ENCODE results near the gene JPH4. TPM values are rescaled to one million over a fixed set of nuclear protein-coding genes. Genes with fewer than 3 reads are reported as not detected.
"Not testable (repeated sequence)": the region's sequence is repeated elsewhere in the genome, so short reads cannot be mapped to it uniquely, and the experiment has no call there.

Gene JPH4
- total RNA-seq, 2 experiments from 2014 or later, result not detected

- H3K4me1 Mint-ChIP-seq, result peaks cover 3% of the 10 kb centered on the region
- no peaks in the 10 kb centered on the region for H3K9me3 Mint-ChIP-seq
These were observed 35.2 kb downstream of the JPH4 start for GRCh38 chr14:23543403-23543802.

DNA sequence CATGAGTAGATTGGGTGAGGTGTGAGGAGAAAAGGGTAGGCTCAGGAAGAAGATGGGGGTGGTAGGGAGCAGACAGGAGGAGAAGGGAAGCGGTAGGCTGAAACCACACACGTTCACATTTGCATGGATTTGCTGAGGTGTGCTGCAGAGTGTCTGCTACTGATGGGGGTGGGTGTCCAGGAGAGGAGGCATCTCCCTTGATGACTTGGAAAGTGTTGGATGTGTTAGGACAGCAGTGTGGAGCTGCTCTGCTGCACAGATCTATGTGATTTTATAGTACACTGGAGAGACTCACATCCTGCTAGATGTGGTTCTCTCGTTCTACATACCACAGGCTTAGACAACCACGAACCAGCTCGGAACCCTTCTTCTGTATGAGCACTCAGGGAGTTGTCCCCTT lies 36.3 kb downstream of the JPH4 start:
- Mint-ChIP-seq H3K27ac (no peak overlapping the region), H3K36me3 (ENCODE audit: low read depth) (no peaks in the 10 kb centered on the region), H3K4me1 (peaks cover 3% of the 10 kb centered on the region), H3K4me3 (no peak overlapping the region), H3K27me3 (peaks cover 2% of the 10 kb centered on the region), H3K9me3 (no peaks in the 10 kb centered on the region)
- POLR2A ChIA-PET, result no interaction called here
- no peak for DNase-seq
- CTCF ChIA-PET, result interaction anchor here (0.7 to 1.7 kb wide), 5 partner anchors 10 to 344 kb away, joined by 3 to 6 read pairs (median 3); partner anchors contain the start of gene ZFHX2

More at GRCh38 chr14:23543403-23543802, 35.2 kb downstream of the JPH4 start:
- H3K27me3 Mint-ChIP-seq, result peaks cover 2% of the 10 kb centered on the region
- H3K4me3 Mint-ChIP-seq, result no peak overlapping the region
- H3K36me3 Mint-ChIP-seq (ENCODE audit: low read depth), result no peaks in the 10 kb centered on the region
- CTCF ChIA-PET, result interaction anchor here (0.7 to 1.3 kb wide), 4 partner anchors 11 to 603 kb away, joined by 3 to 4 read pairs (median 4); no protein-coding TSS in a partner anchor
- POLR2A ChIA-PET, result no interaction called here
- DNase-seq, result no peak
- no peak overlapping the region for H3K27ac Mint-ChIP-seq

GRCh38 chr14:23540141-23540469 lies 38.5 kb downstream of the JPH4 start:
- POLR2A ChIA-PET, result no interaction called here
- H3K36me3 Mint-ChIP-seq (ENCODE audit: low read depth), result no peaks in the 10 kb centered on the region
- no peak for DNase-seq
- H3K9me3 Mint-ChIP-seq, result no peaks in the 10 kb centered on the region
- no peak overlapping the region for H3K4me3 Mint-ChIP-seq
- CTCF ChIA-PET, result interaction anchor here (0.6 to 3.1 kb wide), 5 partner anchors 10 to 445 kb away, joined by 3 to 14 read pairs (median 3); partner anchors contain the start of genes ACIN1 and C14orf119
- peaks cover 2% of the 10 kb centered on the region for H3K27me3 Mint-ChIP-seq
- peaks cover 3% of the 10 kb centered on the region for H3K4me1 Mint-ChIP-seq
- H3K27ac Mint-ChIP-seq, result no peak overlapping the region

DNA sequence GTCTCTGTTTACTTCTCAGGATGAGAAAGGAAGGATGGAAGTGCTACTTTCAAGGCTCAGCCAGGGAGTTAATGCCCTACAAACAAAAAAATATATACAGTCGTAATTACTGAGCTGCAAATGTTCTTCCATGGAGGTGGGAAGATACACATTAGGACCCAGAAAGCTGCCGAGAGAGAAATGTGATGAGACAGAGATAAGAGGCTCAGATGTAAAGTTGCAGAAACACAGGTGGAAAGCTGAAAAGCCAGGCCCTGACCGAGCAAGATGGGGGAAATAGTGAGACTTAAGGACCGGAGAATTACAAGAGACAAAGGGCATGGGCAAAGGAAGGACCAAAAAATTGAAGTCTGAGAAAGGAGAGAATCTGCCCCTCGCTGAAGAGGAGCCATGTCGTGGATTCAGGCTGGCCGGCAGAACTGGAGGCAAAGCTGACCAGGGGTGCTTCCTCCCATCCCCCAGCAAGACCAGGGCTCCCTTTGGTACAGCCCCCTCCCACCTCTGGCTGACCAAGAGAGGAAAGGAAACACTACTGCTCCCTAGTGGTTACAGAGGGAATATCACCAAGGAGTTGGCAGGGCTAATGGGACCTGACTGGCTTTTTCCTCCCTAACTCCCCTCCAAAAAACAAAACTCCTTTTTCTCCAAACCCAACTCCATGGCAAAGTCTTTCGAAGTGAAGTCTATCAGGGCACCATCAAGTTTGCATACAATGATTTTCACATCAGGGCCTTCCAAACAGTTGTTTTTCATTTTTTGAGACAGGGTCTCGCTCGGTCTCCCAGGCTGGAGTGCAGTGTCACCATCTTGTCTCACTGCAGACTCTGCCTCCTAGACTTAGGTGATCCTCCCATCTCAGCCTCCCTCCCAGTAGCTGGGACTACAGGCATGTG lies 39.1 kb downstream of the JPH4 start:
- CTCF ChIA-PET, result interaction anchor here (0.6 to 3.1 kb wide), 8 partner anchors 8 to 444 kb away, joined by 3 to 14 read pairs (median 3); partner anchors contain the start of genes ACIN1 and C14orf119

GRCh38 chr14:23538785-23539184 lies 39.8 kb downstream of the JPH4 start:
- Mint-ChIP-seq H3K9me3 (no peaks in the 10 kb centered on the region), H3K36me3 (ENCODE audit: low read depth) (no peaks in the 10 kb centered on the region), H3K27ac (no peak overlapping the region), H3K4me1 (peaks cover 3% of the 10 kb centered on the region), H3K4me3 (no peak overlapping the region), H3K27me3 (peaks cover 2% of the 10 kb centered on the region)
- POLR2A ChIA-PET, result no interaction called here
- CTCF ChIA-PET, result interaction anchor here (0.9 to 3.1 kb wide), 5 partner anchors 9 to 40 kb away, joined by 3 to 14 read pairs (median 4); no protein-coding TSS in a partner anchor
- DNase-seq, result no peak

More for the DNA sequence above, 39.1 kb downstream of the JPH4 start:
- no peaks in the 10 kb centered on the region for H3K9me3 Mint-ChIP-seq
- peaks cover 3% of the 10 kb centered on the region for H3K4me1 Mint-ChIP-seq
- H3K27ac Mint-ChIP-seq, result no peak overlapping the region
- H3K4me3 Mint-ChIP-seq, result no peak overlapping the region
- peak; percentile 51 for DNase-seq
- peaks cover 2% of the 10 kb centered on the region for H3K27me3 Mint-ChIP-seq
- POLR2A ChIA-PET, result no interaction called here
- no peaks in the 10 kb centered on the region for H3K36me3 Mint-ChIP-seq (ENCODE audit: low read depth)

- Mint-ChIP-seq H3K27ac (no peak overlapping the region), H3K27me3 (peaks cover 2% of the 10 kb centered on the region), H3K4me1 (peaks cover 3% of the 10 kb centered on the region), H3K9me3 (no peaks in the 10 kb centered on the region), H3K4me3 (no peak overlapping the region), H3K36me3 (ENCODE audit: low read depth) (no peaks in the 10 kb centered on the region)
- ChIA-PET POLR2A (no interaction called here), CTCF (interaction anchor here (0.9 to 3.1 kb wide), 4 partner anchors 9 to 39 kb away, joined by 3 to 14 read pairs (median 4); no protein-coding TSS in a partner anchor)
- no peak for DNase-seq
These were observed 40.4 kb downstream of the JPH4 start for GRCh38 chr14:23538050-23538718.

DNA sequence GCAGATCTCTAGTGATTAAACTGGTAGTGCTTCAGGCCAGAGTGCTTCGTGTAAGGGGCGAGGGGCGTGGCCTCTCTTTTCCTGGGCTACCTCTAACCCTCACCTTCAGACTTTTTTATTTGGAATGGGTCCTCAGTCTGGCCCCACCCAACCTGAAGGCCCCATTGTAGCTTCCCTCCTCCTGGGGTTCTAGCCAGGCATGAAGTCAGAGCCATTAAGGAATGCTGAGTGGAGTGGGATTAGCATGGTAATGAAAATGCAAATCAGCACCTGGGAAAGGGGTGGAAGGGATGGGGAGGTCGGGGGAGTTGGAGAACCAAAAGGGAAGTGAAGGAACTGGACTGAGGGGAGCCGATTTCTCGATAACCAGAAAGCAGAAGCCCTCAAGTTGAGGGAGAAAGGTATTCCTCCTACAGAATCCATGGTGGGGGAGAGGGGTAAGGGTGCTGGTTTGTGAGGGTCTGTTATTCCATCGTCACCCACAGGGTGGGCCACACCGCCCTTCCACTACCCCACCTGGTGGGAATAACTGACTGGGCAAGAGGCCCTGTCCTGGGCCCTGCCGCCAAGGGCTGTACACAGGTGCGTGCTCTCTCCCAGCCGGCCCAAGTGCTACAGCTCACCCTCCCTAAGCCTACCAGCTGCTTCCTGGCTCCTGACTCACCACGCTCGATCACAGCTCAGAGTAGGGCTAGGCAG lies 41.1 kb downstream of the JPH4 start:
- Mint-ChIP-seq H3K4me1 (peaks cover 3% of the 10 kb centered on the region), H3K9me3 (no peaks in the 10 kb centered on the region), H3K27ac (no peak overlapping the region), H3K4me3 (no peak overlapping the region), H3K36me3 (ENCODE audit: low read depth) (no peaks in the 10 kb centered on the region), H3K27me3 (peaks cover 2% of the 10 kb centered on the region)
- POLR2A ChIA-PET, result no interaction called here
- no peak for DNase-seq
- CTCF ChIA-PET, result interaction anchor here (0.6 to 1.7 kb wide), 4 partner anchors 9 to 375 kb away, joined by 3 to 4 read pairs (median 4); no protein-coding TSS in a partner anchor

- H3K27ac Mint-ChIP-seq; H3K36me3 Mint-ChIP-seq (ENCODE audit: low read depth); H3K9me3 Mint-ChIP-seq; H3K27me3 Mint-ChIP-seq; DNase-seq; H3K4me1 Mint-ChIP-seq; H3K4me3 Mint-ChIP-seq; POLR2A ChIA-PET: not testable (repeated sequence)
- CTCF ChIA-PET, result interaction anchor here (1.2 to 1.6 kb wide), 3 partner anchors 10 to 59 kb away, joined by 3 to 4 read pairs (median 3); no protein-coding TSS in a partner anchor
These were observed 41.7 kb downstream of the JPH4 start for GRCh38 chr14:23536906-23537305.

GRCh38 chr14:23536494-23536893 lies 42.1 kb downstream of the JPH4 start:
- DNase-seq, result no peak
- Mint-ChIP-seq H3K36me3 (ENCODE audit: low read depth) (no peaks in the 10 kb centered on the region), H3K27ac (no peak overlapping the region), H3K9me3 (no peaks in the 10 kb centered on the region), H3K27me3 (peaks cover 2% of the 10 kb centered on the region), H3K4me3 (no peak overlapping the region), H3K4me1 (peaks cover 3% of the 10 kb centered on the region)
- POLR2A ChIA-PET, result no interaction called here
- CTCF ChIA-PET, result interaction anchor here (1.2 to 1.6 kb wide), 3 partner anchors 10 to 58 kb away, joined by 3 to 4 read pairs (median 3); no protein-coding TSS in a partner anchor

DNA sequence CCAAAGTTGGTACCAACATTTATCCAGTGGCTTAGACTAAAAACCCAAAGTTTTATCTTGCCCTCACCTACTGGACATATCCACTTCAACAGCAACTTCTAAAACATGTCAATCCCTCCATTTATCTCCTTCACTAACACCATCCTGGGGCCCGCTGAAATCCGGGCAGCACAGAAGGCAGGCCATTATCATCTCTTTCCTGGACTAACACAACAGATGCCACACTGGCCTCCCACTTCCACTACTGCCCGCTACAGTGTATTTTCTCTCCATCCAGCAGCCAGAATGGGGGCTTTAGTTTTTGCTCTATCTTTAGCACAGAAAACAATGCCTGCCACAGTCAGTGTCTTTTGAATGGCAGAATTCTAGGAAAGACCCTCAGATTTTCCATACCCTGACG lies 42.6 kb downstream of the JPH4 start:
- no peak for DNase-seq
- CTCF ChIA-PET, result interaction anchor here (1.2 to 1.6 kb wide), 2 partner anchors 13 to 58 kb away, joined by 3 to 4 read pairs; no protein-coding TSS in a partner anchor
- H3K36me3 Mint-ChIP-seq (ENCODE audit: low read depth), result no peaks in the 10 kb centered on the region
- no peak overlapping the region for H3K27ac Mint-ChIP-seq
- no peaks in the 10 kb centered on the region for H3K9me3 Mint-ChIP-seq
- POLR2A ChIA-PET, result no interaction called here
- peaks cover 6% of the 10 kb centered on the region for H3K4me1 Mint-ChIP-seq
- no peak overlapping the region for H3K4me3 Mint-ChIP-seq
- peaks cover 2% of the 10 kb centered on the region for H3K27me3 Mint-ChIP-seq

- H3K27me3 Mint-ChIP-seq, result no peaks in the 10 kb centered on the region
- no peaks in the 10 kb centered on the region for H3K9me3 Mint-ChIP-seq
- ChIA-PET POLR2A (no interaction called here), CTCF (interaction anchor here (0.7 to 1.3 kb wide), 3 partner anchors 12 to 346 kb away, joined by 3 read pairs; no protein-coding TSS in a partner anchor)
- H3K4me3 Mint-ChIP-seq, result no peak overlapping the region
- no peak overlapping the region for H3K27ac Mint-ChIP-seq
- no peaks in the 10 kb centered on the region for H3K36me3 Mint-ChIP-seq (ENCODE audit: low read depth)
- peaks cover 9% of the 10 kb centered on the region for H3K4me1 Mint-ChIP-seq
- DNase-seq, result no peak
These were observed 44.7 kb downstream of the JPH4 start for GRCh38 chr14:23533652-23534435.

GRCh38 chr14:23532658-23533057 lies 45.9 kb downstream of the JPH4 start:
- POLR2A ChIA-PET, result no interaction called here
- Mint-ChIP-seq H3K27me3 (no peaks in the 10 kb centered on the region), H3K36me3 (ENCODE audit: low read depth) (no peaks in the 10 kb centered on the region), H3K27ac (no peak overlapping the region), H3K4me3 (no peak overlapping the region), H3K9me3 (no peaks in the 10 kb centered on the region), H3K4me1 (peaks cover 9% of the 10 kb centered on the region)
- DNase-seq, result no peak
- CTCF ChIA-PET, result interaction anchor here (1.3 kb wide), 1 partner anchor 17 kb away, joined by 3 read pairs; no protein-coding TSS in a partner anchor

All from activated CD4-positive, alpha-beta T cell treated with anti-CD3 and anti-CD28 coated beads, Interleukin-2, amount 10 ng/mL, durations not matched to agents 7 days and 5 days (primary cell).